Vagina (tissue), 2 donors: ENCODE results near the gene SPAG6.

ENCODE experiments used
- POLR2A ChIP-seq, 2 donors: fragments of 450-650 bp; IDR thresholded peaks; one replicate each; pipeline ENCODE4 v1.6.1; 2017; ENCODE audit warnings: antibody characterized with exemption in 2 of 2, mild to moderate bottlenecking in 2 of 2, moderate library complexity in 2 of 2
- TF ChIP-seq, protein P1 (sequence below), 3 experiments: fragments of 450-650 bp in 2 of 3; fragments of 200-600 bp in 1 of 3; sonication (generic) in 1 of 3; IDR thresholded peaks; one replicate each; pipeline ENCODE4 v1.5.1; 2017 to 2019; ENCODE audit warnings: antibody characterized with exemption in 3 of 3, mild to moderate bottlenecking in 2 of 3, moderate library complexity in 2 of 3

DNA sequence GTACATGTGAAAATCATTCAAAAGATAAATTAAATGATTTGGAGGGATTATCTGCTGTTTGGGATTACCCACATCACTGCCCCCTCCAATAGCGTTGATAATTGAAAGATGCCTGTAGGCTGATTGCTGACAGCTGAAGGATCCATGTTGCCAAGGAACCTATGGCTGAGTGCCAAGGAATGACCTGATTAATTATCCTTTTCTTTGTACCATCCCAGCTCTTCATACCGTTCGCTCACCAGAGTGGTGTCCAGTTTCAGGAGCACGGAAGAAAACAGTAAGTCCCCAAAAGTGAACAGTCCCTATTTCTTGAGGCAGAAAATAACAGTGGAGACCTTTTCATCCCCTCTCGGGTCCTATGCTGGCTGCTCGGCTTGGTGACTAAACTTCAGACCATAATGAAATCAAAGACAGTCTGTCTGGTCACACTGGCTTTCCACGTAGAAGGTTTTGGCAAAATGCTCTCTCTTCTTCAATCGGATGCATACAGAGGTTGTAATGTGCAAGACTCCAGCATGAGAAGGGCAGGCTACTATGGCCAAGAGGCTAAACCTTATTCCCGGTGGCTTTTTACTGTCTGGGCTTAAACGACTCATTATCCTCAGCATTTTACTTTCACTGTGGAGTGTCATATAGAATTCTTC is 108.8 kb downstream of the SPAG6 start:
- TF ChIP-seq, protein P1, sequence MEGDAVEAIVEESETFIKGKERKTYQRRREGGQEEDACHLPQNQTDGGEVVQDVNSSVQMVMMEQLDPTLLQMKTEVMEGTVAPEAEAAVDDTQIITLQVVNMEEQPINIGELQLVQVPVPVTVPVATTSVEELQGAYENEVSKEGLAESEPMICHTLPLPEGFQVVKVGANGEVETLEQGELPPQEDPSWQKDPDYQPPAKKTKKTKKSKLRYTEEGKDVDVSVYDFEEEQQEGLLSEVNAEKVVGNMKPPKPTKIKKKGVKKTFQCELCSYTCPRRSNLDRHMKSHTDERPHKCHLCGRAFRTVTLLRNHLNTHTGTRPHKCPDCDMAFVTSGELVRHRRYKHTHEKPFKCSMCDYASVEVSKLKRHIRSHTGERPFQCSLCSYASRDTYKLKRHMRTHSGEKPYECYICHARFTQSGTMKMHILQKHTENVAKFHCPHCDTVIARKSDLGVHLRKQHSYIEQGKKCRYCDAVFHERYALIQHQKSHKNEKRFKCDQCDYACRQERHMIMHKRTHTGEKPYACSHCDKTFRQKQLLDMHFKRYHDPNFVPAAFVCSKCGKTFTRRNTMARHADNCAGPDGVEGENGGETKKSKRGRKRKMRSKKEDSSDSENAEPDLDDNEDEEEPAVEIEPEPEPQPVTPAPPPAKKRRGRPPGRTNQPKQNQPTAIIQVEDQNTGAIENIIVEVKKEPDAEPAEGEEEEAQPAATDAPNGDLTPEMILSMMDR (IDR thresholded peaks at IDR 0.05) = no peak
- TF ChIP-seq POLR2A (IDR thresholded peaks at IDR 0.05) = no peak
